Bladder microvascular endothelial cell (primary cell): ENCODE measurements around the gene GPC4. TPM values are rescaled to one million over a fixed set of nuclear protein-coding genes. Genes with fewer than 3 reads are reported as not detected.

Source experiments
- total RNA-seq: library from RNA; depleted of rRNA; stranded (reverse); fragments of >200 nt; gene quantifications from 2 replicates; pipeline ENCODE4 v1.2.3, GENCODE V29; 2014

The GPC4 gene
- 0.16 and 2.3 TPM in 2 replicates for total RNA-seq

GRCh38 chrX:133415276-133416105 lies at the start of gene GPC4:
Gene GPC4 (minus strand): TSS chrX:133415489. CDS start chrX:133414965, 524 bp downstream.

Other genes starting within 250 kb of the GPC4 start
- not detected in 2 replicates for gene TFDP3, start 197.1 kb downstream of the GPC4 start, total RNA-seq